ENCODE data around the gene CAPN3.

DNA sequence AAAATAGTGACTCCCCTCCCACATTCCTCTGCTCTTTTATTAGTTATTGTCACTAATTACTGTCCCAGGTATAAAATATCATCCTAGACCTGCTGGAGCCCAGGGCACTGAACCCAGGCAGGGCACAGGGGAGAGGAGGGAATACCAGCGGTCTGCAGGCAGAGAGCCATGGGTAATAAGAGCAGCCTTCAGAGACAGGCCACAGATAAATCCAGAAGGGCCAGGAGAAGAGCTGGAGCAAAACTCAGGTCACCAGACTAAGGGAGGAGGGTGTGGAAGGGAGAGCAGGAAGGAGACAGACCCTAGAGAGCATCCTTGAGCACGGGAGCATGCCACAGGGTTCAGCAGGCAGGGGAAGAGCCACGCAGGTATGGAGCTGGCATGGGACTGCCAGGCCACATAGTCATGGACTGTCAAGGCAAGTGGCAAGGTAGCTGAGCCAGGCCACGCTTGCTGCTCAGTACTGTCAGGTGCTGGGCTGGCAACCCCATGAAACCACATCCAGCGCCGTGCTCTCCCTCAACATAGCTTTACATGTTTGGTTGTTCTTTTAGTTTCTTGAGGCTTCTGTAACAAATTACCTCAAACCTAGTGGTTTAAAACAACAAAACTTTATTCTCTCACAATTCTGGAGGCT, 15.6 kb upstream of the CAPN3 start:
- TF ChIP-seq FOS (IDR thresholded peaks at IDR 0.05; ENCODE audit: borderline replicate concordance, insufficient read depth, low read length) (no peak), POLR2A (IDR thresholded peaks at IDR 0.05; ENCODE audit: low read depth, low read length) (no peak)

Data from endothelial cell of umbilical vein (primary cell).